Esophagus muscularis mucosa (tissue), 4 donors: Measurements from ENCODE around the gene NTN1. TPM values are rescaled to one million over a fixed set of nuclear protein-coding genes. Genes with fewer than 3 reads are reported as not detected.
A peak's percentile ranks its signal among the peaks of the same experiment; 100 is the strongest.

Source experiments
- DNase-seq: peaks from one replicate; pipeline ENCODE4 v3.0.0-alpha.2; 2017; ENCODE audit errors: extremely low spot score
- H3K27ac ChIP-seq, 4 donors: fragments of 200-600 bp; sonication (generic); replicated peaks in 1 of 4; 1 replicate in 3 of 4; 2 replicates in 1 of 4; pipeline ENCODE4 v1.5.1; 2016 to 2019; ENCODE audit warnings: mild to moderate bottlenecking in 1 of 4
- H3K27me3 ChIP-seq, 4 donors: fragments of 200-600 bp; sonication (generic); one replicate each; pipeline versions ENCODE4 v1.5.1 to v1.6.0; 2016 to 2019
- H3K36me3 ChIP-seq, 4 donors: fragments of 200-600 bp; sonication (generic); one replicate each; pipeline ENCODE4 v1.5.1; 2016 to 2019
- H3K4me1 ChIP-seq, 4 donors: fragments of 200-600 bp; sonication (generic); one replicate each; pipeline ENCODE4 v1.5.1; 2016 to 2019
- H3K4me3 ChIP-seq, 4 donors: fragments of 200-600 bp; sonication (generic); 1 replicate in 2 of 4; 2 replicates in 2 of 4; pipeline ENCODE4 v1.5.1; 2016 to 2019; ENCODE audit warnings: mild to moderate bottlenecking in 4 of 4, moderate library complexity in 1 of 4
- H3K9me3 ChIP-seq, 4 donors: fragments of 200-600 bp; sonication (generic); 1 replicate in 3 of 4; 2 replicates in 1 of 4; pipeline ENCODE4 v1.5.1; 2016 to 2019
- EP300 ChIP-seq: sonication (generic); formaldehyde crosslinking; IDR thresholded peaks from one replicate; pipeline ENCODE4 v1.6.1; 2017; ENCODE audit warnings: antibody characterized with exemption
- POLR2A ChIP-seq: fragments of 450-650 bp; IDR thresholded peaks from one replicate; pipeline ENCODE4 v1.6.1; 2017; ENCODE audit warnings: antibody characterized with exemption, moderate library complexity, mild to moderate bottlenecking, low read depth
- POLR2AphosphoS5 ChIP-seq, 2 donors: sonication (generic); formaldehyde crosslinking; IDR thresholded peaks; one replicate each; pipeline ENCODE4 v1.6.1; 2017; ENCODE audit warnings: antibody characterized with exemption in 2 of 2
- WGBS: methylation state at CpG from one replicate; pipeline ENCODE4 v1.1.5; 2018; 5-methylcytosine and 5-hydroxymethylcytosine counted together
- intact Hi-C: fragments of 100-400 bp; cut with DNase I; formaldehyde crosslinking; loops from one replicate; pipeline ENCODE4 v1.15.1; 2023
- total RNA-seq, 4 donors: library from RNA; depleted of rRNA; stranded (reverse); fragments of >200 nt; gene quantifications; one replicate each; pipeline versions ENCODE4 v1.1.0 to v1.2.1, GENCODE V29; 2016
- TF ChIP-seq, protein P1 (sequence below), 3 experiments: fragments of 200-600 bp in 2 of 3; fragments of 450-650 bp in 1 of 3; sonication (generic) in 2 of 3; IDR thresholded peaks; one replicate each; pipeline ENCODE4 v1.5.1; 2017 to 2019; ENCODE audit warnings: antibody characterized with exemption in 3 of 3, mild to moderate bottlenecking in 2 of 3, moderate library complexity in 1 of 3

NTN1 gene
- total RNA-seq, 4 donors from 2014 or later, result 69.3 to 179 (median 117) TPM

- TF ChIP-seq POLR2AphosphoS5 (IDR thresholded peaks at IDR 0.05), result peak in 1 of 2 donors; percentile 14
- no peak for TF ChIP-seq EP300
- Histone ChIP-seq H3K9me3 (no peaks in the 10 kb centered on the region), H3K4me1 (peaks cover 19 to 88% (median 79%) of the 10 kb centered on the region in 4 donors), H3K27me3 (peaks cover 0 to 15% (median 3%) of the 10 kb centered on the region in 4 donors), H3K36me3 (no peaks in the 10 kb centered on the region), H3K4me3 (peak overlapping the region; percentile 77 to 95 (median 90)), H3K27ac (peak overlapping the region; percentile 90 to 96 (median 94))
- WGBS, result 70% methylated on average over 14 of the region's 14 CpGs
- no peak for DNase-seq
- intact Hi-C loops, result loop anchor here (5.0 kb wide), 1 partner anchor 78 kb away; no protein-coding TSS in a partner anchor
Measured at GRCh38 chr17:9024497-9024896, 3.2 kb downstream of the NTN1 start.

GRCh38 chr17:9026741-9027140 is 5.4 kb downstream of the NTN1 start:
- DNase-seq, result no peak
- H3K27ac ChIP-seq, result peak overlapping the region; percentile 43 to 96 (median 92)

GRCh38 chr17:9028202-9028987 is 7.1 kb downstream of the NTN1 start:
- WGBS, result 54% methylated on average over 11 of the region's 11 CpGs
- intact Hi-C loops, result no loop called here
- peaks cover 0 to 3% (median 0%) of the 10 kb centered on the region in 4 donors for H3K27me3 ChIP-seq
- no peak for DNase-seq
- peaks cover 3 to 90% (median 81%) of the 10 kb centered on the region in 4 donors for H3K4me1 ChIP-seq
- no peaks in the 10 kb centered on the region for H3K36me3 ChIP-seq
- peak overlapping the region; percentile 73 to 95 (median 78) for H3K27ac ChIP-seq
- TF ChIP-seq EP300 (no peak), POLR2AphosphoS5 (IDR thresholded peaks at IDR 0.05) (peak; percentile 31 to 33)
- peak overlapping the region in 3 of 4 donors; percentile 14 to 35 (median 30) for H3K4me3 ChIP-seq
- no peaks in the 10 kb centered on the region for H3K9me3 ChIP-seq

More at GRCh38 chr17:9026741-9027140, 5.4 kb downstream of the NTN1 start:
- H3K9me3 ChIP-seq, result no peaks in the 10 kb centered on the region
- peaks cover 0 to 15% (median 3%) of the 10 kb centered on the region in 4 donors for H3K27me3 ChIP-seq
- 76% methylated on average over 8 of the region's 8 CpGs for WGBS
- peaks cover 18 to 90% (median 83%) of the 10 kb centered on the region in 4 donors for H3K4me1 ChIP-seq
- TF ChIP-seq, protein P1, sequence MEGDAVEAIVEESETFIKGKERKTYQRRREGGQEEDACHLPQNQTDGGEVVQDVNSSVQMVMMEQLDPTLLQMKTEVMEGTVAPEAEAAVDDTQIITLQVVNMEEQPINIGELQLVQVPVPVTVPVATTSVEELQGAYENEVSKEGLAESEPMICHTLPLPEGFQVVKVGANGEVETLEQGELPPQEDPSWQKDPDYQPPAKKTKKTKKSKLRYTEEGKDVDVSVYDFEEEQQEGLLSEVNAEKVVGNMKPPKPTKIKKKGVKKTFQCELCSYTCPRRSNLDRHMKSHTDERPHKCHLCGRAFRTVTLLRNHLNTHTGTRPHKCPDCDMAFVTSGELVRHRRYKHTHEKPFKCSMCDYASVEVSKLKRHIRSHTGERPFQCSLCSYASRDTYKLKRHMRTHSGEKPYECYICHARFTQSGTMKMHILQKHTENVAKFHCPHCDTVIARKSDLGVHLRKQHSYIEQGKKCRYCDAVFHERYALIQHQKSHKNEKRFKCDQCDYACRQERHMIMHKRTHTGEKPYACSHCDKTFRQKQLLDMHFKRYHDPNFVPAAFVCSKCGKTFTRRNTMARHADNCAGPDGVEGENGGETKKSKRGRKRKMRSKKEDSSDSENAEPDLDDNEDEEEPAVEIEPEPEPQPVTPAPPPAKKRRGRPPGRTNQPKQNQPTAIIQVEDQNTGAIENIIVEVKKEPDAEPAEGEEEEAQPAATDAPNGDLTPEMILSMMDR (IDR thresholded peaks at IDR 0.05), result no peak
- no peak for TF ChIP-seq POLR2AphosphoS5 (IDR thresholded peaks at IDR 0.05)
- no peak for TF ChIP-seq EP300
- no peak for TF ChIP-seq POLR2A
- no peaks in the 10 kb centered on the region for H3K36me3 ChIP-seq
- intact Hi-C loops, result no loop called here
- H3K4me3 ChIP-seq, result peak overlapping the region in 1 of 4 donors; percentile 6

- H3K27me3 ChIP-seq, result no peaks in the 10 kb centered on the region
- H3K27ac ChIP-seq, result peak overlapping the region; percentile 73 to 95 (median 78)
- no peak for DNase-seq
- peak overlapping the region in 1 of 4 donors; percentile 30 for H3K4me3 ChIP-seq
- no peaks in the 10 kb centered on the region for H3K36me3 ChIP-seq
- TF ChIP-seq POLR2AphosphoS5 (IDR thresholded peaks at IDR 0.05), result peak in 1 of 2 donors; percentile 24
- TF ChIP-seq, protein P1 (IDR thresholded peaks at IDR 0.05), result no peak
- TF ChIP-seq POLR2A, result no peak
- TF ChIP-seq EP300, result no peak
- 81% methylated on average over 13 of the region's 13 CpGs for WGBS
- no peaks in the 10 kb centered on the region for H3K9me3 ChIP-seq
- H3K4me1 ChIP-seq, result peaks cover 0 to 86% (median 78%) of the 10 kb centered on the region in 4 donors
- intact Hi-C loops, result no loop called here
Measured at GRCh38 chr17:9028988-9029570, 7.8 kb downstream of the NTN1 start.

DNA sequence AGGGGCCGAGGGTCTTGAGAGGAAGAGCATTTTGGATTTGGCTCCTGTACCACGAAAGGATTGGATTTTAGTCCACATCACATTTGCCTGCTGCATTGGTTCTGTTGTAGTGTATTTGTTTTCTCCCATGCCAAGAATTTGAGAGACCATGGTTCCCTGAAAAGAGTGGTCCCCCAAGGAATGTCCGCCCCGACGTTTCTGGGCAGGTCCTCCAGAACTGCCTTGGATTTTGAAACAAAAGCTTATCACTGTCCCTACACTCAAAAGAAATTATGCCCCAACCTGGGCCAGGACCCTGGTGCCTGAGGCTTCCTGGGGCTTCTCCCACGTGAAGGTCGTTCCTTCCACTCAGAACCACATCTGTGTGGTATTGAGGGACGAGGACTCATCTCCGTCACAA is 10.8 kb downstream of the NTN1 start:
- intact Hi-C loops, result no loop called here
- H3K4me1 ChIP-seq, result peaks cover 0 to 82% (median 75%) of the 10 kb centered on the region in 4 donors
- H3K27ac ChIP-seq, result peak overlapping the region; percentile 72 to 79 (median 74)

More for the DNA sequence above, 10.8 kb downstream of the NTN1 start:
- Histone ChIP-seq H3K4me3 (peak overlapping the region in 1 of 4 donors; percentile 1), H3K9me3 (no peaks in the 10 kb centered on the region), H3K27me3 (no peaks in the 10 kb centered on the region), H3K36me3 (no peaks in the 10 kb centered on the region)
- 82% methylated on average over 9 of the region's 9 CpGs for WGBS
- DNase-seq, result no peak
- TF ChIP-seq POLR2AphosphoS5 (IDR thresholded peaks at IDR 0.05), result peak; percentile 22 to 24
- TF ChIP-seq, protein P1 (IDR thresholded peaks at IDR 0.05), result no peak
